HG03159 (cell line): ENCODE data around the gene ZNF169.
"Not testable (repeated sequence)": the region's sequence is repeated elsewhere in the genome, so short reads cannot be mapped to it uniquely, and the experiment has no call there.

ENCODE experiments used
- ATAC-seq: cut with Tn5 transposase; IDR thresholded peaks from one replicate; pipeline ENCODE4 v1.9.1; 2021; ENCODE audit warnings: mild to moderate bottlenecking, moderate library complexity; ENCODE audit not compliant: unreplicated experiment

Gene ZNF169

GRCh38 chr9:94341703-94342102 is 82.6 kb downstream of the ZNF169 start:
- ATAC-seq: not testable (repeated sequence)

GRCh38 chr9:94347451-94347850 is 88.4 kb downstream of the ZNF169 start:
- not testable (repeated sequence) for ATAC-seq

GRCh38 chr9:94348754-94349153 is 89.7 kb downstream of the ZNF169 start:
- ATAC-seq: not testable (repeated sequence)
